A673 (cell line): ENCODE data around the gene TNIP1. TPM values are rescaled to one million over a fixed set of nuclear protein-coding genes. Genes with fewer than 3 reads are reported as not detected.
A peak's percentile ranks its signal among the peaks of the same experiment; 100 is the strongest.

Source experiments
- BruUV-seq: library from RNA; stranded (reverse); fragments of 400-500 nt; replicated peaks from 2 replicates; lab custom pipeline; 2021; lab: Mats Ljungman, UMichigan
- CTCF ChIA-PET: fragments of 300-600 bp; sonication (Branson Sonifier 250); formaldehyde crosslinking; loops from one replicate; lab custom pipeline; 2022; ENCODE audit warnings: antibody characterized with exemption; lab: Charles Lee
- POLR2A ChIA-PET: fragments of 300-600 bp; sonication (Branson Sonifier 250); formaldehyde crosslinking; loops from one replicate; lab custom pipeline; 2022; ENCODE audit warnings: antibody characterized with exemption; ENCODE audit not compliant: low non-redundant PET; lab: Charles Lee
- DNase-seq: peaks from one replicate; pipeline ENCODE4 v3.0.0-alpha.2; 2015; ENCODE audit warnings: low spot score
- H3K27ac ChIP-seq: fragments of 200-600 bp; sonication (generic); 2 replicates; pipeline ENCODE4 v1.5.1; 2016; ENCODE audit warnings: mixed run types, low read depth, mild to moderate bottlenecking, mixed read lengths, antibody characterized with exemption, low read length; ENCODE audit not compliant: poor library complexity, severe bottlenecking
- H3K27me3 ChIP-seq: fragments of 200-600 bp; sonication (generic); replicated peaks from 2 replicates; pipeline ENCODE4 v1.6.1; 2017; ENCODE audit warnings: mixed run types, low read depth, mild to moderate bottlenecking, mixed read lengths, antibody characterized with exemption, low read length; ENCODE audit not compliant: insufficient read depth, poor library complexity
- H3K36me3 ChIP-seq: fragments of 200-600 bp; sonication (generic); 2 replicates; pipeline ENCODE4 v1.6.1; 2016; ENCODE audit warnings: mixed run types, mild to moderate bottlenecking, mixed read lengths, antibody characterized with exemption, low read length; ENCODE audit not compliant: insufficient read depth, poor library complexity, severe bottlenecking
- H3K4me1 ChIP-seq: fragments of 200-600 bp; sonication (generic); 2 replicates; pipeline ENCODE4 v1.6.1; 2017; ENCODE audit warnings: mixed run types, mild to moderate bottlenecking, mixed read lengths, antibody characterized with exemption, low read length; ENCODE audit not compliant: insufficient read depth, poor library complexity, severe bottlenecking
- H3K4me3 ChIP-seq: fragments of 200-600 bp; sonication (generic); 2 replicates; pipeline ENCODE4 v1.5.1; 2016; ENCODE audit warnings: low read depth, mixed run types, mild to moderate bottlenecking, mixed read lengths, low read length; ENCODE audit not compliant: poor library complexity, severe bottlenecking
- H3K9me3 ChIP-seq: fragments of 200-600 bp; sonication (generic); 2 replicates; pipeline ENCODE4 v1.6.1; 2016; ENCODE audit warnings: mixed run types, low read depth, mild to moderate bottlenecking, mixed read lengths, antibody characterized with exemption, low read length; ENCODE audit not compliant: poor library complexity, severe bottlenecking
- CTCF ChIP-seq: fragments of 300-800, 200-600 bp; sonication (generic); conservative IDR thresholded peaks from 2 replicates; pipeline ENCODE4 v1.5.1; 2017; ENCODE audit warnings: low read depth, mild to moderate bottlenecking, antibody characterized with exemption, low read length, moderate library complexity, mixed read lengths
- EZH2 ChIP-seq: fragments of 200-600 bp; sonication (generic); IDR thresholded peaks from 2 replicates; pipeline ENCODE4 v1.6.1; 2017; ENCODE audit warnings: borderline replicate concordance, low read depth, mild to moderate bottlenecking, mixed read lengths, antibody characterized with exemption, low read length; ENCODE audit not compliant: poor library complexity, severe bottlenecking
- intact Hi-C: fragments of 100-400 bp; cut with micrococcal nuclease; formaldehyde crosslinking; loops from one replicate; pipeline ENCODE4 v1.10.0; 2022; ENCODE audit not compliant: unreplicated experiment
- total RNA-seq: library from RNA; stranded (reverse); gene quantifications from 2 replicates; pipeline ENCODE4 v1.2.3, GENCODE V29; 2021

TNIP1 gene
- total RNA-seq, 1 experiment from 2014 or later: 33.3 TPM

GRCh38 chr5:151051931-151052608, 28.8 kb downstream of the TNIP1 start:
- no TSS peak for BruUV-seq
- ChIA-PET POLR2A (no interaction called here), CTCF (interaction anchor here (0.6 to 2.0 kb wide), 5 partner anchors 8 to 189 kb away, joined by 5 to 18 read pairs (median 8); no protein-coding TSS in a partner anchor)
- Histone ChIP-seq H3K36me3 (no peaks in the 10 kb centered on the region), H3K27me3 (no peaks in the 10 kb centered on the region), H3K4me3 (no peak overlapping the region), H3K4me1 (no peaks in the 10 kb centered on the region), H3K9me3 (no peaks in the 10 kb centered on the region), H3K27ac (no peak overlapping the region)
- intact Hi-C loops: loop anchor here (1.0 to 2.0 kb wide), 2 partner anchors 63 to 113 kb away; no protein-coding TSS in a partner anchor
- peak; percentile 7 for DNase-seq
- TF ChIP-seq CTCF: no peak
- TF ChIP-seq EZH2: no peak

- Histone ChIP-seq H3K27me3 (no peaks in the 10 kb centered on the region), H3K36me3 (no peaks in the 10 kb centered on the region)
- intact Hi-C loops: loop anchor here (1.0 to 2.0 kb wide), 2 partner anchors 64 to 114 kb away; no protein-coding TSS in a partner anchor
These were observed 29.5 kb downstream of the TNIP1 start for GRCh38 chr5:151051066-151051930.

More at GRCh38 chr5:151051066-151051930, 29.5 kb downstream of the TNIP1 start:
- H3K4me1 ChIP-seq: no peaks in the 10 kb centered on the region
- ChIA-PET POLR2A (no interaction called here), CTCF (interaction anchor here (0.6 to 2.0 kb wide), 6 partner anchors 9 to 520 kb away, joined by 3 to 18 read pairs (median 5); no protein-coding TSS in a partner anchor)
- TF ChIP-seq EZH2: no peak
- peak; percentile 83 for TF ChIP-seq CTCF
- no TSS peak for BruUV-seq
- H3K9me3 ChIP-seq: no peaks in the 10 kb centered on the region
- H3K27ac ChIP-seq: no peak overlapping the region
- DNase-seq: peak; percentile 72
- H3K4me3 ChIP-seq: no peak overlapping the region
